Thymus (tissue), 11 donors: ENCODE data around the gene NUP88. TPM values are rescaled to one million over a fixed set of nuclear protein-coding genes. Genes with fewer than 3 reads are reported as not detected.

Experiments
- DNase-seq, 9 donors: peaks; one replicate each; pipeline ENCODE4 v3.0.0-alpha.2; 2013; ENCODE audit warnings: low spot score in 9 of 9, low read depth in 6 of 9, missing footprints in 1 of 9
- H3K27ac ChIP-seq, 2 donors: one replicate each; pipeline ENCODE4 v1.5.1; 2013; ENCODE audit warnings: control low read depth in 1 of 2, low read depth in 1 of 2, low read length in 1 of 2, mild to moderate bottlenecking in 1 of 2, moderate library complexity in 1 of 2
- H3K27me3 ChIP-seq, 2 donors: one replicate each; pipeline ENCODE4 v1.5.1; 2013; ENCODE audit warnings: low read length in 1 of 2; ENCODE audit not compliant: control insufficient read depth in 2 of 2, insufficient read depth in 1 of 2
- H3K36me3 ChIP-seq, 2 donors: one replicate each; pipeline ENCODE4 v1.5.1; 2013; ENCODE audit warnings: low read length in 1 of 2, mild to moderate bottlenecking in 1 of 2, moderate library complexity in 1 of 2; ENCODE audit not compliant: control insufficient read depth in 2 of 2, insufficient read depth in 2 of 2
- H3K4me1 ChIP-seq, 2 donors: one replicate each; pipeline ENCODE4 v1.5.1; 2013; ENCODE audit warnings: low read length in 2 of 2; ENCODE audit not compliant: control insufficient read depth in 2 of 2, insufficient read depth in 2 of 2
- H3K4me3 ChIP-seq, 2 donors: one replicate each; pipeline ENCODE4 v1.5.1; 2013; ENCODE audit warnings: low read length in 2 of 2, control low read depth in 1 of 2, mild to moderate bottlenecking in 1 of 2
- H3K9me3 ChIP-seq, 2 donors: one replicate each; pipeline ENCODE4 v1.5.1; 2013; ENCODE audit warnings: low read length in 1 of 2, mild to moderate bottlenecking in 1 of 2; ENCODE audit not compliant: control insufficient read depth in 2 of 2, insufficient read depth in 1 of 2
- WGBS: extraction: QIAGEN DNeasy Blood & Tissue Kit; methylation state at CpG from one replicate; pipeline ENCODE4 v1.1.7; 2013; 5-methylcytosine and 5-hydroxymethylcytosine counted together
- polyA plus RNA-seq: library from polyadenylated mRNA; stranded (reverse); fragments of 200-250 nt; gene quantifications from one replicate; pipeline ENCODE4 v1.2.3, GENCODE V29; 2013
- total RNA-seq: library from RNA; stranded (reverse); fragments of 120-200 nt; gene quantifications from one replicate; pipeline ENCODE4 v1.2.4, GENCODE V29; 2013
- donor health status: healthy.

The NUP88 gene
- total and polyA plus RNA-seq, 2 donors, result 116 to 147 TPM

GRCh38 chr17:5410594-5411272, 8.7 kb downstream of the NUP88 start:
- Histone ChIP-seq H3K27me3 (no peaks in the 10 kb centered on the region), H3K4me1 (no peaks in the 10 kb centered on the region), H3K36me3 (peaks cover 43 to 85% of the 10 kb centered on the region in 2 donors), H3K4me3 (no peak overlapping the region), H3K9me3 (no peaks in the 10 kb centered on the region), H3K27ac (no peak overlapping the region)
- no peak for DNase-seq
- WGBS, result 97% methylated on average over 7 of the region's 7 CpGs

GRCh38 chr17:5408186-5408585, 11.3 kb downstream of the NUP88 start:
- WGBS, result 98% methylated on average over 5 of the region's 5 CpGs
- no peaks in the 10 kb centered on the region for H3K4me1 ChIP-seq
- H3K27ac ChIP-seq, result no peak overlapping the region
- DNase-seq, result no peak
- no peaks in the 10 kb centered on the region for H3K9me3 ChIP-seq
- H3K36me3 ChIP-seq, result peaks cover 53 to 84% of the 10 kb centered on the region in 2 donors
- no peaks in the 10 kb centered on the region for H3K27me3 ChIP-seq
- no peak overlapping the region for H3K4me3 ChIP-seq

GRCh38 chr17:5405400-5405799, 14.1 kb downstream of the NUP88 start:
- DNase-seq, result no peak
- Histone ChIP-seq H3K27me3 (no peaks in the 10 kb centered on the region), H3K27ac (no peak overlapping the region), H3K4me3 (no peak overlapping the region), H3K36me3 (peaks cover 45 to 81% of the 10 kb centered on the region in 2 donors), H3K4me1 (no peaks in the 10 kb centered on the region), H3K9me3 (no peaks in the 10 kb centered on the region)
- WGBS, result 97% methylated on average over 4 of the region's 4 CpGs

- DNase-seq, result no peak
- Histone ChIP-seq H3K4me1 (no peaks in the 10 kb centered on the region), H3K27me3 (no peaks in the 10 kb centered on the region), H3K9me3 (no peaks in the 10 kb centered on the region), H3K27ac (no peak overlapping the region), H3K4me3 (no peak overlapping the region), H3K36me3 (peaks cover 41 to 70% of the 10 kb centered on the region in 2 donors)
- 98% methylated on average over 6 of the region's 6 CpGs for WGBS
These were observed 19.7 kb downstream of the NUP88 start for GRCh38 chr17:5399767-5400166.

DNA sequence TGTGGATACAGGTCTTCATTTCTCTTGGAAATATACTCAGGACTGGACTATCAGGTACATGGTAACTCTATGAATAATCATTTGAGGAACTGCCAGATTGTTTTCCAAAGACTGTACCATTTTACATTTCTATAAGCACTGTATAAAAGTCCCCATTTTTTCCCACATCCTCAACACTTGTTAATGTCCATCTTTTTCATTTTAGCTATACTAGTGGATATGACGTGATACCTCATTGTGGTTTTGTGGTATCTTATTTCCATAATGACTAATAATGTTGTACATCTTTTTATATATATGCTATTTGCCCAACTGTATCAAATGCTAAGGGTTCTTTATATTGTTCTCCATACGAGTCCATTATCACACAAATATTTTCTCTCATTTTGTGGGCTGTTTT, 22.9 kb downstream of the NUP88 start:
- DNase-seq, result no peak
- Histone ChIP-seq H3K36me3 (peaks cover 49 to 68% of the 10 kb centered on the region in 2 donors), H3K9me3 (no peaks in the 10 kb centered on the region), H3K27me3 (no peaks in the 10 kb centered on the region), H3K4me1 (no peaks in the 10 kb centered on the region), H3K27ac (no peak overlapping the region), H3K4me3 (no peak overlapping the region)
- over 99% methylated on average over 2 of the region's 2 CpGs for WGBS

DNA sequence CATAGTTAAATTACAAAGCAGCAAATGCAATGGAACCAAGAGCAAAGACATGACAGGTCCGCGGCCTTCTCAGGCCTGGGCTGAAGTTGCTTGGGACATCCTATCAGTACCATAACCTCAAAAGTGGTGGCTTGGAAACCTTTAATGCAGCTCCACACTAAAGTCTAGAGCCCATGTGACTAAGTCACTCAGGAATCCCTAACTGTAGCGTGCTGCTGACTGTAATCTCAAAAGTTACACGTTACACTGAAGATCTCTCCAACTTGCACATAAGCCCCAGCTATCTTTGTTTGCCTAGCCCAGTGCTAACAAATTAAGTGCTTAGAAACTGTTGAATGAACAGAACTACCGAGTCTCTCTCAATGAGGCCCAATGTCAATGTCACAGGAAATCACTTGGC, 27.8 kb downstream of the NUP88 start:
- no peak overlapping the region for H3K27ac ChIP-seq
- DNase-seq, result no peak
- H3K36me3 ChIP-seq, result peaks cover 59 to 77% of the 10 kb centered on the region in 2 donors
- H3K4me1 ChIP-seq, result no peaks in the 10 kb centered on the region
- no peaks in the 10 kb centered on the region for H3K27me3 ChIP-seq
- no peak overlapping the region for H3K4me3 ChIP-seq
- H3K9me3 ChIP-seq, result no peaks in the 10 kb centered on the region
- WGBS, result 97% methylated on average over 5 of the region's 5 CpGs

DNA sequence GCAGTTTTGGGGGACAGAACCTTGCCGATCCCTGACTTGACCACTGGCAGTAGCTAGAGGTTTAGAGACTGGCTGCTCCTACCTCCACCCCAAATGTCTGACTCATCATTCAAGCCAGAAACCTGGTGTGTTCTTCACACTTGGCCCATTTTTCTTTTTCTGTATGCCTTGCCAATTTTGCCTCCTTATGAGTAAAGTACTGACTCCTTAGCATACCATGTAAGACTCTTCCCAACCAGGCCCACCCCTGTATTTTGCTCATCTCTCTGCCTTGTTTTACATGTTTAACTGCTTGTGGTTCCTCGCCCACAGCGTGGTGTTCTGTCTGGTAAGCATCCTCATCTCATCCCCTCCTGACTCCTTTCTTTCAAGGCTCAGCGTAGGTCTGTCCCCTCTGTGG, 37.9 kb downstream of the NUP88 start:
- Histone ChIP-seq H3K4me1 (no peaks in the 10 kb centered on the region), H3K27me3 (no peaks in the 10 kb centered on the region), H3K4me3 (no peak overlapping the region), H3K36me3 (peaks cover 76 to 97% of the 10 kb centered on the region in 2 donors), H3K9me3 (no peaks in the 10 kb centered on the region), H3K27ac (no peak overlapping the region)
- WGBS, result 95% methylated on average over 4 of the region's 4 CpGs
- no peak for DNase-seq

- Histone ChIP-seq H3K4me1 (no peaks in the 10 kb centered on the region), H3K27ac (no peak overlapping the region), H3K27me3 (no peaks in the 10 kb centered on the region), H3K9me3 (no peaks in the 10 kb centered on the region), H3K36me3 (peaks cover 78 to 97% of the 10 kb centered on the region in 2 donors), H3K4me3 (no peak overlapping the region)
- 97% methylated on average over 7 of the region's 7 CpGs for WGBS
- DNase-seq, result no peak
These were observed 38.8 kb downstream of the NUP88 start for GRCh38 chr17:5380491-5381135.

DNA sequence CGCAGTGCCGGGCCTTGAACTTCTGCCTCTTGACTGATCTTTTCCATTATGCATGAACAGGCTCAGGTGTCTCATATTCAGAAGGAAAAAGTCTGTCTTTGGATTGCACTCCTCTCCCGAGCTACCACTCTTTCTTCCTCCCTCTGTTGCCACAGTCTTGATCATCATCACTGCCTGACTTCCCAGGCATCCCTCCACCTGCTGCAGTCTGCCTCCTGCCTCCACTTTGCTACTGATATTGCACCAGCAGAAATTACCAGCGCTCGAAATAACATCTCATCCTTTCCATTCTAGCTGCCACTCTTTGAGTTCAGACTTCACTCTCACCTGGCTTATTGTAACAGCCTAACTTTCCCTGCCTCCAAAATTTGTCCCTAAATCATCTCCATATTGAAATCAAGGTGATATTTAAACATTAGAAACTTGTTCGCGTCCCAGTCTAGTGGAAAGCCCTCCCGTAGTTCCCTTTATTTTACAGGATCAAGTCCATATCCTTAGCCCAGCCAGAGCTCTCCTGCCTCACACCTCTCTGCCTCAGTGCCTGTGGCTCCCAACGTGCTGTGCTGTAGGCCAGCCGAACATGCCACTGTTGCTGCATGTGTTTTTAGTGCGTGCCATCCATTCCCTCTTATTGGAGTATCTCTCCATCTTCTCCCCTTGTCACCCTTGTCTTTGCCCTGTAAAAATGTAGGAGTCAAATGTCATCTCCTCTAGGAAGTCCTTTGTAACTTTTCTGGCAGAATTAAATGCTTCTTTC, 39.9 kb downstream of the NUP88 start:
- 98% methylated on average over 11 of the region's 11 CpGs for WGBS
- no peak for DNase-seq
- H3K27ac ChIP-seq, result no peak overlapping the region
- no peaks in the 10 kb centered on the region for H3K4me1 ChIP-seq
- H3K27me3 ChIP-seq, result no peaks in the 10 kb centered on the region
- H3K9me3 ChIP-seq, result no peaks in the 10 kb centered on the region
- peaks cover 75 to 92% of the 10 kb centered on the region in 2 donors for H3K36me3 ChIP-seq
- no peak overlapping the region for H3K4me3 ChIP-seq
